ENCODE results near the gene KREMEN1. TPM values are rescaled to one million over a fixed set of nuclear protein-coding genes. Genes with fewer than 3 reads are reported as not detected.

The KREMEN1 gene
- total and polyA plus RNA-seq, 8 donors, result 5.4 to 34.5 (median 11.6) TPM

- TF ChIP-seq POLR2AphosphoS5 (IDR thresholded peaks at IDR 0.05) (no peak), POLR2A (IDR thresholded peaks at IDR 0.05) (no peak), CTCF (IDR thresholded peaks at IDR 0.05) (no peak), EP300 (IDR thresholded peaks at IDR 0.05) (no peak)
- Histone ChIP-seq H3K9me3 (no peaks in the 10 kb centered on the region), H3K27me3 (no peaks in the 10 kb centered on the region), H3K27ac (no peak overlapping the region), H3K36me3 (no peaks in the 10 kb centered on the region), H3K4me3 (no peak overlapping the region), H3K4me1 (peaks cover 5 to 18% (median 9%) of the 10 kb centered on the region in 4 donors)
- no peak for DNase-seq
- intact Hi-C loops (cut with DNase I; ENCODE audit: low total_unique reads), result loop anchor here (10.0 kb wide), 1 partner anchor 303 kb away; no protein-coding TSS in a partner anchor
- WGBS, 5 donors, result 91 to 97% (median 96%) methylated on average over 11 of the region's 11 CpGs
Measured at GRCh38 chr22:29157759-29158535, 85.1 kb downstream of the KREMEN1 start.

- DNase-seq, result no peak
- peaks cover 5 to 15% (median 9%) of the 10 kb centered on the region in 4 donors for H3K4me1 ChIP-seq
- no peak overlapping the region for H3K4me3 ChIP-seq
- no peaks in the 10 kb centered on the region for H3K36me3 ChIP-seq
- no peaks in the 10 kb centered on the region for H3K27me3 ChIP-seq
- intact Hi-C loops (cut with DNase I; ENCODE audit: low total_unique reads), result loop anchor here (10.0 kb wide), 1 partner anchor 304 kb away; no protein-coding TSS in a partner anchor
- H3K9me3 ChIP-seq, result no peaks in the 10 kb centered on the region
- TF ChIP-seq POLR2AphosphoS5 (IDR thresholded peaks at IDR 0.05), result no peak
- TF ChIP-seq EP300 (IDR thresholded peaks at IDR 0.05), result no peak
- TF ChIP-seq POLR2A (IDR thresholded peaks at IDR 0.05), result no peak
- TF ChIP-seq CTCF (IDR thresholded peaks at IDR 0.05), result no peak
- no peak overlapping the region for H3K27ac ChIP-seq
- 81 to 90% (median 89%) methylated on average over 5 of the region's 5 CpGs for WGBS, 5 donors
Measured at GRCh38 chr22:29158546-29158945, 85.7 kb downstream of the KREMEN1 start.

GRCh38 chr22:29163808-29164207, 91.0 kb downstream of the KREMEN1 start:
- DNase-seq, result no peak
- Histone ChIP-seq H3K9me3 (no peaks in the 10 kb centered on the region), H3K27ac (no peak overlapping the region), H3K27me3 (no peaks in the 10 kb centered on the region), H3K4me3 (no peak overlapping the region), H3K4me1 (no peaks in the 10 kb centered on the region), H3K36me3 (no peaks in the 10 kb centered on the region)
- intact Hi-C loops (cut with DNase I; ENCODE audit: low total_unique reads), result no loop called here
- TF ChIP-seq CTCF (IDR thresholded peaks at IDR 0.05) (no peak), EP300 (IDR thresholded peaks at IDR 0.05) (no peak), POLR2A (IDR thresholded peaks at IDR 0.05) (no peak), POLR2AphosphoS5 (IDR thresholded peaks at IDR 0.05) (no peak)
- 88 to 93% (median 91%) methylated on average over 13 of the region's 13 CpGs for WGBS, 5 donors

- H3K27ac ChIP-seq, result no peak overlapping the region
- H3K36me3 ChIP-seq, result no peaks in the 10 kb centered on the region
- intact Hi-C loops (cut with DNase I; ENCODE audit: low total_unique reads), result no loop called here
Measured at GRCh38 chr22:29165321-29166060, 92.7 kb downstream of the KREMEN1 start.

More at GRCh38 chr22:29165321-29166060, 92.7 kb downstream of the KREMEN1 start:
- TF ChIP-seq CTCF (IDR thresholded peaks at IDR 0.05) (no peak), POLR2AphosphoS5 (IDR thresholded peaks at IDR 0.05) (no peak), POLR2A (IDR thresholded peaks at IDR 0.05) (no peak), EP300 (IDR thresholded peaks at IDR 0.05) (no peak)
- DNase-seq, result no peak
- H3K9me3 ChIP-seq, result no peaks in the 10 kb centered on the region
- no peaks in the 10 kb centered on the region for H3K27me3 ChIP-seq
- H3K4me1 ChIP-seq, result no peaks in the 10 kb centered on the region
- 76 to 87% (median 85%) methylated on average over 9 to 11 of the region's 11 CpGs for WGBS, 5 donors
- no peak overlapping the region for H3K4me3 ChIP-seq
